ENCODE results near the gene NDUFA11.

The NDUFA11 gene

DNA sequence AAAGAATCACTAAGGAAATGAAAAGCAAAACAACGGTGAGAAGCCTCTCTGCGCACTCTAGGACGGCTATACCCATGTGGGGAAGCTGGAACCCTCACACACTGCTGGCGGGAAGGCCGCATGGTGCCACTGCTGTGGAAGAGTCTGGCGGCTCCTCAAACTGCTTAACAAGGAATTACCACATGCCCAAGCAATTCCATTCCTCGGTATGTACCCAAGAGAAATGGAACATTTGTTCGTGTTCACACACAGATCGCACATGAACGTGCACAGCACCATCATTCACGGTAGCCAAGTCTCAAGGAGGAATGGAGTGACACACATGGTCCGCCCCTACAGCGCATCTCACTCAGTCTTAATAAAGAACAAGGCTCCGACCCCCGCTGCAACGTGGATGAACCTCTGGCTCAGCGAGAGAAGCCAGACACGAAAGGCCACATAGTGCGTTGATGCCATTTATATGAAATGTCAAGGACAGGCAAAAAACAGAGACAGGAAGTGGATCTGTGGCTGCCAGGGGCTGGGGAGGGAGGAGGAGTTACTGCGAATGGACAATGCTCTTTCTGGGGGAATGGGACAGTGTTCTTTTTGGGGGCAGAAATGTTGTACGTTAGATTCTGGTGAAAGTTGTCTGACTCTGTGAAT is 18.0 kb upstream of the NDUFA11 start:
- ATAC-seq, result no peak
- no peak overlapping the region for H3K27ac Mint-ChIP-seq
- no peaks in the 10 kb centered on the region for H3K27me3 Mint-ChIP-seq
- no peaks in the 10 kb centered on the region for H3K9me3 Mint-ChIP-seq
- H3K4me1 Mint-ChIP-seq, result no peaks in the 10 kb centered on the region
- peaks cover 64% of the 10 kb centered on the region for H3K36me3 Mint-ChIP-seq
- H3K4me3 Mint-ChIP-seq, result no peak overlapping the region

DNA sequence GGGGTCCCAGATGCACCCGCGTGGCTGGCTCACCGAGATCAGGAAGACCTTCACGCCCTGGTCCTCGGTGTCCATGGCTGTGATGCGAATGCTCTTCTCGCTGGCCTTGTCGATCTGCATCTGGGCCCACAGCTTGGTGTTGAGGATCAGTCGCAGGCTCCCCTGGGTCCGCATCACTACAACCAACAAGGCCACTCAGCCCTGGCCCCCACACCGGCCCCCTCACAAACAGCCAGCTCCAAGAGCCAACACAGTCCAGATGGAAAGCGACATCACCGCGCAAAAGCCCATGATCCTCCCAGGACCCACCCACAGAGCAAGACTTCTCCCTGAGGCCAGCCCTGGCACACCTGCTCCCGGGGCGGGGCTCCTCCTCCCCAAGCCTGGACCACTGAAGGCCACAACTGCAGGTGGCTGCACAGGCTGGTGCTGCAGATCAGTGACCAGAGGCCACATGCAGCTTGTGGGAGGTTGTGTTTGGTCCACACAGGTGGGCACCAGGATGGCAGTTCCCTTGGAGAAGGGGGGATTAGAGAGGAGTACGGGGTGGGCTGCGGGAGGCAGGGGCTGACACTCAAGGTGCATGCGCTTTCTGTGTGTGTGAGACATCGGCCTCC is 15.0 kb upstream of the NDUFA11 start:
- peaks cover 58% of the 10 kb centered on the region for H3K36me3 Mint-ChIP-seq
- no peaks in the 10 kb centered on the region for H3K27me3 Mint-ChIP-seq
- H3K4me1 Mint-ChIP-seq, result no peaks in the 10 kb centered on the region
- H3K27ac Mint-ChIP-seq, result no peak overlapping the region
- ATAC-seq, result no peak
- H3K9me3 Mint-ChIP-seq, result no peaks in the 10 kb centered on the region
- H3K4me3 Mint-ChIP-seq, result no peak overlapping the region

DNA sequence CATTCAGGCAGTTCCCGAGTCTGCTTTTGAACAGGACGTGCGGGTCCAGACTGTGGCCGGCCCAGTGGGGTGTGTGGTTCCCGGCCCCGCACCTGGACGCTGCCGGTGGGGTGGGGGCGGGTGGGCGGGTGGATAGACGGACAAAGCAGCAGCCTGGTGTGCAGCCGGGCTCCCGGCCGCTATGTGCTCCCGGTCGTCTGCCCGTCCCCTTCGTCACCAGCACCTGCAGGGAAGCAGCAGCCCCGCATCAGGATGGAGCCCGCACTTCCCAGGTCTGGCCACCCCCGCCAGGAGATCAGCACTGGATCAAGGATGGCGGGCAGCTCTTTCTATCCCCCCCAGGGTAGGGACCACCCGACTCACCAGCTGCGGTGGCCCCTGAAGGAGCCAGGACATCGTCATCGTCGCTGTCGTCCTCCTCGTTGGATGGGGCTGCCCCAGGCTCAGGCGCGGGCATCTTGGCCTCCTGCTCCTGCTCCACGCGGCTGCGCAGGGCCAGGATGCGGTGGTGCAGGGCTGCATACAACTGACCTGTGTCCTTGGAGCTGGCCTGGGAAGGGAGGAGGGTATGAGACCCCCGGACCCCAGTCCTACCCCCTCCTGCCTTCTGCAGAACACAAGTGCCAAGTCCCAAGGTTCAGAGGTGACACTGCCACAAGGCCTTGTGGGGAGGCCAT is 14.0 kb upstream of the NDUFA11 start:
- no peak for ATAC-seq
- Mint-ChIP-seq H3K27me3 (no peaks in the 10 kb centered on the region), H3K27ac (no peak overlapping the region), H3K36me3 (peaks cover 49% of the 10 kb centered on the region), H3K9me3 (no peaks in the 10 kb centered on the region), H3K4me3 (no peak overlapping the region), H3K4me1 (no peaks in the 10 kb centered on the region)

GRCh38 chr19:5916181-5916708 is 12.7 kb upstream of the NDUFA11 start:
- no peaks in the 10 kb centered on the region for H3K9me3 Mint-ChIP-seq
- peaks cover 40% of the 10 kb centered on the region for H3K36me3 Mint-ChIP-seq
- H3K27me3 Mint-ChIP-seq, result no peaks in the 10 kb centered on the region
- no peak overlapping the region for H3K4me3 Mint-ChIP-seq
- no peak overlapping the region for H3K27ac Mint-ChIP-seq
- H3K4me1 Mint-ChIP-seq, result no peaks in the 10 kb centered on the region
- no peak for ATAC-seq

- no peak overlapping the region for H3K4me3 Mint-ChIP-seq
- H3K9me3 Mint-ChIP-seq, result no peaks in the 10 kb centered on the region
- no peak overlapping the region for H3K27ac Mint-ChIP-seq
- H3K36me3 Mint-ChIP-seq, result peaks cover 44% of the 10 kb centered on the region
- H3K4me1 Mint-ChIP-seq, result no peaks in the 10 kb centered on the region
- ATAC-seq, result no peak
- H3K27me3 Mint-ChIP-seq, result no peaks in the 10 kb centered on the region
Observed at GRCh38 chr19:5915782-5916165, 12.2 kb upstream of the NDUFA11 start.

DNA sequence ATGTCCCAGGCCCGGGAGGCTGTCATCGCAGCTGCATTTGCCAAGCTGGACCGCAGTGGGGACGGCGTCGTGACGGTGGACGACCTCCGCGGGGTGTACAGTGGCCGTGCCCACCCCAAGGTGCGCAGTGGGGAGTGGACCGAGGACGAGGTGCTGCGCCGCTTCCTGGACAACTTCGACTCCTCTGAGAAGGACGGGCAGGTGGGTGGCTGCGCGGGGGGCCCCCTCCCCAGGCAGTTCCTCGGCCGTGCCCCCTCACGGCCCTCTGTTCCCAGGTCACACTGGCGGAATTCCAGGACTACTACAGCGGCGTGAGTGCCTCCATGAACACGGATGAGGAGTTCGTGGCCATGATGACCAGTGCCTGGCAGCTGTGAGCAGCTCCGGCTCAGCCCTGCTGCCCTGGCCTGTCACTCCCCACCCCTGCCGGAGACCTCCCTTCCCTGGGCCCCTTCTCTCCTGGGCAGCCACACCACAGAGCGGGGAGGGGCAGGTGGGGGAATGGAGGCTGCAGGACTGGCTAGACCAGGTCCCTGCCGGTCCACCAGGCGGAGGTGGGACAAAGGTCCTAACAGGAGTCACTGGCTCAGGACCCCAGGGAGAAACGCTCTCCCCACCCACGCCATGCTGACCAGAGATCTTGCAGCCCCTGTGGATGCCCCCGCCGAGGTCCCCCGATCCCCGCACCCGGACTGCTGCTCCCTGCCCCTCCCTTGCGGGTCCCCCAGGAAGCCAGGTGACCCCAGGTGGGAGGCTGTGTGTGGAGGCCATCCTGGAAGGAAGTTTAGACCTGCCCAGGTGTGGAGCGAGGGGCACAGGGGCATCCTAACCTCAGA is 11.6 kb upstream of the NDUFA11 start:
- no peak for ATAC-seq

DNA sequence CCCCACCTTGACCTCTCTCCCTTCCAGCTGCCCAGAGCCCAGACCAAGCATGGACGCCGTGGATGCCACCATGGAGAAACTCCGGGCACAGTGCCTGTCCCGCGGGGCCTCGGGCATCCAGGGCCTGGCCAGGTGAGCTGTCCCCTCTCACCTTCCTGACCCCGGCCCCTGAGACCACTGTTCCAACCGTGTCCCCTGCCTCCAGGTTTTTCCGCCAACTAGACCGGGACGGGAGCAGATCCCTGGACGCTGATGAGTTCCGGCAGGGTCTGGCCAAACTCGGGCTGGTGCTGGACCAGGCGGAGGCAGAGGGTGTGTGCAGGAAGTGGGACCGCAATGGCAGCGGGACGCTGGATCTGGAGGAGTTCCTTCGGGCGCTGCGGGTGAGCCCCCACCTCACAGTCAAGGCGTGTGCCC is 10.8 kb upstream of the NDUFA11 start:
- no peak for ATAC-seq
- H3K9me3 Mint-ChIP-seq, result no peaks in the 10 kb centered on the region
- H3K36me3 Mint-ChIP-seq, result peaks cover 41% of the 10 kb centered on the region
- no peak overlapping the region for H3K27ac Mint-ChIP-seq
- no peaks in the 10 kb centered on the region for H3K27me3 Mint-ChIP-seq
- no peak overlapping the region for H3K4me3 Mint-ChIP-seq
- no peaks in the 10 kb centered on the region for H3K4me1 Mint-ChIP-seq

More for the DNA sequence above, 11.6 kb upstream of the NDUFA11 start:
- no peaks in the 10 kb centered on the region for H3K9me3 Mint-ChIP-seq
- no peaks in the 10 kb centered on the region for H3K27me3 Mint-ChIP-seq
- no peak overlapping the region for H3K27ac Mint-ChIP-seq
- no peaks in the 10 kb centered on the region for H3K4me1 Mint-ChIP-seq
- peaks cover 47% of the 10 kb centered on the region for H3K36me3 Mint-ChIP-seq
- H3K4me3 Mint-ChIP-seq, result no peak overlapping the region

GRCh38 chr19:5913739-5914357 is 10.3 kb upstream of the NDUFA11 start, which contains the start of gene CAPS:
CAPS (plus strand) TSS chr19:5914254; CDS start chr19:5914407, 153 bp downstream.
- no peak within 1 kb of the TSS for H3K27ac Mint-ChIP-seq

GRCh38 chr19:5911366-5911765 is 7.8 kb upstream of the NDUFA11 start:
- no peak for ATAC-seq
- Mint-ChIP-seq H3K27ac (no peak overlapping the region), H3K27me3 (no peaks in the 10 kb centered on the region), H3K9me3 (no peaks in the 10 kb centered on the region), H3K4me1 (peaks cover 8% of the 10 kb centered on the region), H3K4me3 (no peak overlapping the region), H3K36me3 (peaks cover 30% of the 10 kb centered on the region)

More at GRCh38 chr19:5913739-5914357, 10.3 kb upstream of the NDUFA11 start, which contains the start of gene CAPS:
- Mint-ChIP-seq H3K36me3 (peaks cover 35% of the 10 kb centered on the region), H3K9me3 (no peaks in the 10 kb centered on the region), H3K27me3 (no peaks in the 10 kb centered on the region), H3K4me1 (no peaks in the 10 kb centered on the region), H3K4me3 (no peak within 1 kb of the TSS)
- no peak for ATAC-seq

- no peak for ATAC-seq
- no peaks in the 10 kb centered on the region for H3K27me3 Mint-ChIP-seq
- no peak overlapping the region for H3K4me3 Mint-ChIP-seq
- peaks cover 24% of the 10 kb centered on the region for H3K36me3 Mint-ChIP-seq
- H3K4me1 Mint-ChIP-seq, result peaks cover 15% of the 10 kb centered on the region
- H3K9me3 Mint-ChIP-seq, result no peaks in the 10 kb centered on the region
- no peak overlapping the region for H3K27ac Mint-ChIP-seq
Observed at GRCh38 chr19:5910638-5910907, 7.0 kb upstream of the NDUFA11 start.

- Mint-ChIP-seq H3K36me3 (peaks cover 18% of the 10 kb centered on the region), H3K4me3 (no peak overlapping the region), H3K27me3 (no peaks in the 10 kb centered on the region), H3K4me1 (peaks cover 15% of the 10 kb centered on the region), H3K9me3 (no peaks in the 10 kb centered on the region), H3K27ac (no peak overlapping the region)
- no peak for ATAC-seq
Observed at GRCh38 chr19:5908773-5909442, 5.3 kb upstream of the NDUFA11 start.

GRCh38 chr19:5907241-5907640 is 3.7 kb upstream of the NDUFA11 start:
- H3K4me3 Mint-ChIP-seq, result no peak overlapping the region
- ATAC-seq, result no peak
- H3K36me3 Mint-ChIP-seq, result peaks cover 27% of the 10 kb centered on the region
- H3K27ac Mint-ChIP-seq, result no peak overlapping the region
- H3K27me3 Mint-ChIP-seq, result no peaks in the 10 kb centered on the region
- peaks cover 29% of the 10 kb centered on the region for H3K4me1 Mint-ChIP-seq
- H3K9me3 Mint-ChIP-seq, result no peaks in the 10 kb centered on the region

GRCh38 chr19:5905114-5905778 is 1.7 kb upstream of the NDUFA11 start:
- H3K4me1 Mint-ChIP-seq, result peaks cover 46% of the 10 kb centered on the region
- no peaks in the 10 kb centered on the region for H3K9me3 Mint-ChIP-seq
- peaks cover 26% of the 10 kb centered on the region for H3K36me3 Mint-ChIP-seq
- H3K27ac Mint-ChIP-seq, result peak overlapping the region; percentile 98
- H3K4me3 Mint-ChIP-seq, result peak overlapping the region; percentile 95
- no peak for ATAC-seq
- no peaks in the 10 kb centered on the region for H3K27me3 Mint-ChIP-seq

Data from stimulated activated memory B cell treated with anti-CD40 and anti-IgM and Interleukin-4, amounts not matched to agents 10 μg/mL and 1 μg/mL and 100 μg/mL, for 72 hours (primary cell).